Neuronal stem cell (in vitro differentiated cells): Measurements from ENCODE around the gene BBOX1.

ENCODE experiments used
- DNase-seq: peaks from one replicate; pipeline ENCODE4 v3.0.0-alpha.2; 2013; ENCODE audit warnings: low spot score
- H2AFZ ChIP-seq: one replicate; pipeline ENCODE4 v1.6.1; 2013; ENCODE audit warnings: mild to moderate bottlenecking, low read length, inconsistent platforms
- H2AK5ac ChIP-seq: 2 replicates; pipeline ENCODE4 v1.6.1; 2013; ENCODE audit warnings: low read depth, mild to moderate bottlenecking, inconsistent platforms, low read length, moderate library complexity, mixed read lengths
- H2BK120ac ChIP-seq: 2 replicates; pipeline ENCODE4 v1.6.1; 2013; ENCODE audit warnings: low read depth, mild to moderate bottlenecking, inconsistent platforms, low read length, moderate library complexity, mixed read lengths
- H2BK12ac ChIP-seq: one replicate; pipeline ENCODE4 v1.6.1; 2013; ENCODE audit warnings: low read length, inconsistent platforms
- H2BK15ac ChIP-seq: 2 replicates; pipeline ENCODE4 v1.6.1; 2013; ENCODE audit warnings: mild to moderate bottlenecking, low read length, inconsistent platforms, mixed read lengths
- H2BK5ac ChIP-seq: one replicate; pipeline ENCODE4 v1.6.1; 2013; ENCODE audit warnings: inconsistent platforms, mild to moderate bottlenecking, low read length, moderate library complexity
- H3K14ac ChIP-seq: one replicate; pipeline ENCODE4 v1.6.1; 2013; ENCODE audit warnings: low read length, inconsistent platforms
- H3K18ac ChIP-seq: 2 replicates; pipeline ENCODE4 v1.6.1; 2013; ENCODE audit warnings: low read length, inconsistent platforms
- H3K23ac ChIP-seq: 2 replicates; pipeline ENCODE4 v1.6.1; 2013; ENCODE audit warnings: low read depth, mild to moderate bottlenecking, mixed read lengths, low read length, inconsistent platforms; ENCODE audit not compliant: poor library complexity
- H3K27ac ChIP-seq: replicated peaks from 3 replicates; pipeline ENCODE4 v1.5.1; 2013; ENCODE audit warnings: low read length, inconsistent platforms
- H3K27me3 ChIP-seq, 3 experiments: 2 replicates each; pipeline ENCODE4 v1.6.1; 2013; ENCODE audit warnings: low read length in 3 of 3, mild to moderate bottlenecking in 2 of 3, inconsistent platforms in 1 of 3, low read depth in 1 of 3, mixed read lengths in 1 of 3, moderate library complexity in 1 of 3; ENCODE audit not compliant: control insufficient read depth in 3 of 3, insufficient read depth in 3 of 3
- H3K36me3 ChIP-seq, 2 donors: replicated peaks in 1 of 2; 2 replicates each; pipeline ENCODE4 v1.6.1; 2013; ENCODE audit warnings: low read length in 2 of 2; ENCODE audit not compliant: control insufficient read depth in 2 of 2, insufficient read depth in 2 of 2
- H3K4ac ChIP-seq: 2 replicates; pipeline ENCODE4 v1.6.1; 2013; ENCODE audit warnings: inconsistent platforms, mild to moderate bottlenecking, low read length, moderate library complexity
- H3K4me1 ChIP-seq, 2 donors: 1 replicate in 1 of 2; 2 replicates in 1 of 2; pipeline ENCODE4 v1.6.1; 2013; ENCODE audit warnings: low read length in 2 of 2, low read depth in 1 of 2; ENCODE audit not compliant: control insufficient read depth in 2 of 2, insufficient read depth in 1 of 2
- H3K4me2 ChIP-seq: one replicate; pipeline ENCODE4 v1.6.1; 2013; ENCODE audit warnings: mild to moderate bottlenecking, low read length, inconsistent platforms; ENCODE audit not compliant: insufficient read depth, poor library complexity, severe bottlenecking
- H3K4me3 ChIP-seq, 2 donors: 2 replicates each; pipeline ENCODE4 v1.5.1; 2013; ENCODE audit warnings: low read length in 2 of 2, mild to moderate bottlenecking in 2 of 2, inconsistent platforms in 1 of 2, moderate library complexity in 1 of 2
- H3K79me1 ChIP-seq: one replicate; pipeline ENCODE4 v1.6.1; 2013; ENCODE audit warnings: low read depth, mild to moderate bottlenecking, inconsistent platforms, low read length, moderate library complexity
- H3K9ac ChIP-seq: one replicate; pipeline ENCODE4 v1.6.1; 2013; ENCODE audit warnings: mild to moderate bottlenecking, low read depth, low read length, inconsistent platforms; ENCODE audit not compliant: poor library complexity
- H3K9me3 ChIP-seq, 2 donors: replicated peaks in 1 of 2; 2 replicates each; pipeline versions ENCODE3 to v1.6.1; 2013; ENCODE audit warnings: low read length in 2 of 2, mild to moderate bottlenecking in 2 of 2, inconsistent platforms in 1 of 2, low read depth in 1 of 2, mixed read lengths in 1 of 2, moderate library complexity in 1 of 2; ENCODE audit not compliant: control insufficient read depth in 2 of 2, insufficient read depth in 1 of 2
- H4K8ac ChIP-seq: one replicate; pipeline ENCODE4 v1.6.1; 2013; ENCODE audit warnings: low read depth, mild to moderate bottlenecking, inconsistent platforms, low read length, moderate library complexity
- H4K91ac ChIP-seq: one replicate; pipeline ENCODE4 v1.6.1; 2013; ENCODE audit warnings: low read length, low read depth, mild to moderate bottlenecking, inconsistent platforms; ENCODE audit not compliant: poor library complexity
- WGBS, 2 donors: extraction: QIAGEN DNeasy Blood & Tissue Kit; methylation state at CpG; one replicate each; pipeline ENCODE4 v1.1.7; 2013; ENCODE audit warnings: missing lambda C conversion rate in 2 of 2, mixed read lengths in 1 of 2; ENCODE audit not compliant: insufficient read length in 2 of 2, insufficient replicate concordance in 1 of 2; ENCODE audit errors: extremely low coverage in 2 of 2; 5-methylcytosine and 5-hydroxymethylcytosine counted together

Gene BBOX1

DNA sequence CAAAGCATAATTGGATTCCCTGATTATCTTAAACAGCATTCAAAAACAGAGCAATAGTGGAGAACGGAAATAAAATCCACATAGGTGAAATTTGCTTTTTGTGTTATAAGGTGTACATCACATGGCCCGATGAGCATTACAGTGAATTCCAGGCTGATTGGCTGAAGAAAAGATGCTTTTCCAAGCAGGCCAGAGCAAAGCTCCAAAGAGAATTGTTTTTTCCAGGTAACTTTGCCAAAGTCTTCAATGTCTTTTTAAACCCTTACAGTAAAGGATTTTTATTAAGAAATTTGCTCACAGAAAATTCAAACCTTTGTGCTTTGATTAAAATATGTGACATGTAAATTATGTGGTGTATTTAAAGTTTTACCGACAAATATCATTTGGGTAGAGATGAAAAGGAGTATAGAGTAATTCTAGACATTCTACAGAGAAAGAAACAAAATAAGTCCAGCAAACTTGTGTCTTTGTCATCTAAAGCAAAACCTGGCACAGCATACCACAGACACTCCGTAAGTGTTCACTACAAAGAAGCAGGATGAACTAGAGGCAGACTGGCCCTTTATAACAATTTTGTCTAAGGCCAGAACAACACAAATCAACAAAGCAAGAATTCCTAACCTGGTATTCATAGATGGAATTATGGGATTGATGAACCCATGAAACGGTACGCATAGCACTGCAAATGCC is 16.6 kb downstream of the BBOX1 start:
- no peak overlapping the region for H3K4me2 ChIP-seq
- no peaks in the 10 kb centered on the region for H3K79me1 ChIP-seq
- peaks cover 0 to 3% of the 10 kb centered on the region in 2 donors for H3K4me1 ChIP-seq
- no peak overlapping the region for H4K8ac ChIP-seq
- H3K4ac ChIP-seq: no peak overlapping the region
- no peaks in the 10 kb centered on the region for H3K27me3 ChIP-seq
- no peak overlapping the region for H3K18ac ChIP-seq
- no peak overlapping the region for H4K91ac ChIP-seq
- no peak overlapping the region for H2BK5ac ChIP-seq
- H3K14ac ChIP-seq: no peak overlapping the region
- no peaks in the 10 kb centered on the region for H3K36me3 ChIP-seq
- DNase-seq: no peak
- no peak overlapping the region for H2BK120ac ChIP-seq
- H2BK15ac ChIP-seq: no peak overlapping the region
- no peak overlapping the region for H2AK5ac ChIP-seq
- no peak overlapping the region for H3K23ac ChIP-seq
- no peak overlapping the region for H3K9ac ChIP-seq
- no peaks in the 10 kb centered on the region for H3K9me3 ChIP-seq
- no peak overlapping the region for H2BK12ac ChIP-seq
- no peak overlapping the region for H3K4me3 ChIP-seq
- no peak overlapping the region for H3K27ac ChIP-seq
- H2AFZ ChIP-seq: peak overlapping the region; percentile 51
- no CpG with 5 or more reads among the region's 6 CpGs for WGBS, 2 donors

DNA sequence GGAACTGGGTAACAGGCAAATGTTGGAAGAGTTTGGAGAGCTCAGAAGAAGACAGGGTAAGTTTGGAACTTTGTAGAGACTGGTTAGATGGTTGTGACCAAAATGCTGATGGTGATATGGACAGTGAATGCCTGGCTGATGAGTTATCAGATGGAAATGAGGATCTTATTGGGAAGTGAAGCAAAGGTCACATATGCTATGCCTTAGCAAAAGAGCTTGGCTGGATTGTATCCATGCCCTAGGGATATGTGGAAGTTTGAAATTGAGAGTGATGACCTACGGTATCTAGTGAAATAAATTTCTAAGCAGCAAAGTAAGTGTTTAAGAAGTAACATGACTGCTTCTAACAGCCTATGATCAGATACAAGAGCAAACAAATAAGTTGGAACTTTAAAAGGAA is 17.8 kb downstream of the BBOX1 start:
- H3K9me3 ChIP-seq: no peaks in the 10 kb centered on the region
- H2BK5ac ChIP-seq: no peak overlapping the region
- WGBS, 2 donors: no CpG with 5 or more reads among the region's 1 CpG
- DNase-seq: no peak
- no peak overlapping the region for H3K9ac ChIP-seq
- H4K8ac ChIP-seq: no peak overlapping the region
- no peak overlapping the region for H3K27ac ChIP-seq
- H3K4ac ChIP-seq: no peak overlapping the region
- H3K4me3 ChIP-seq: no peak overlapping the region
- H3K4me1 ChIP-seq: no peaks in the 10 kb centered on the region
- no peak overlapping the region for H2BK15ac ChIP-seq
- H3K18ac ChIP-seq: no peak overlapping the region
- H2BK12ac ChIP-seq: no peak overlapping the region
- no peak overlapping the region for H2AK5ac ChIP-seq
- no peak overlapping the region for H2BK120ac ChIP-seq
- H3K79me1 ChIP-seq: no peaks in the 10 kb centered on the region
- H3K14ac ChIP-seq: no peak overlapping the region
- no peak overlapping the region for H3K23ac ChIP-seq
- no peak overlapping the region for H4K91ac ChIP-seq
- no peaks in the 10 kb centered on the region for H3K36me3 ChIP-seq
- no peak overlapping the region for H2AFZ ChIP-seq
- no peaks in the 10 kb centered on the region for H3K27me3 ChIP-seq
- H3K4me2 ChIP-seq: no peak overlapping the region

DNA sequence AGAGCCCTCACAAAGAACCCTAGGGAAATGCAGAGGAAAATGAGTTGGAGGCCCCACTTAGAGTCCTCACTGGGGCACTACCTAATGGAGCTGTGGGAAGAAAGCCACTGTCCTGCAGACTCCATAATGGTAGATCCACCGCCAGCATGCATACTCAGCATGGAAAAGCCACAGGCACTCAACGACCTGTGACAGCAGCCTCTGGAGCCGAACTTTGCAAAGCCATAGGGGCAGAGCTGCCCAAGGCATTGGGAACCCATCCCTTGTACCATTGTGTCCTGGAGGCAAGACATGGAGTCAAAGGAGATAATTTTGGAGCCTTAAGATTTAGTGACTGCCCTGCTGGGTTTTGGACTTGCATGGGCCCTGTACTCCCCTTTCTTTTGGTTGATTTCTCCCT is 18.8 kb downstream of the BBOX1 start:
- Histone ChIP-seq H3K4me2 (no peak overlapping the region), H2BK120ac (no peak overlapping the region), H2AFZ (no peak overlapping the region), H3K36me3 (no peaks in the 10 kb centered on the region), H4K8ac (no peak overlapping the region), H3K14ac (no peak overlapping the region), H3K18ac (no peak overlapping the region), H3K23ac (no peak overlapping the region), H2AK5ac (no peak overlapping the region), H2BK5ac (no peak overlapping the region), H2BK12ac (no peak overlapping the region), H3K9me3 (no peaks in the 10 kb centered on the region), H3K27me3 (no peaks in the 10 kb centered on the region), H3K4me3 (no peak overlapping the region), H3K9ac (no peak overlapping the region), H3K79me1 (no peaks in the 10 kb centered on the region), H3K4me1 (no peaks in the 10 kb centered on the region), H2BK15ac (no peak overlapping the region), H4K91ac (no peak overlapping the region), H3K27ac (no peak overlapping the region), H3K4ac (no peak overlapping the region)
- DNase-seq: no peak
- WGBS, 2 donors: no CpG with 5 or more reads among the region's 3 CpGs

DNA sequence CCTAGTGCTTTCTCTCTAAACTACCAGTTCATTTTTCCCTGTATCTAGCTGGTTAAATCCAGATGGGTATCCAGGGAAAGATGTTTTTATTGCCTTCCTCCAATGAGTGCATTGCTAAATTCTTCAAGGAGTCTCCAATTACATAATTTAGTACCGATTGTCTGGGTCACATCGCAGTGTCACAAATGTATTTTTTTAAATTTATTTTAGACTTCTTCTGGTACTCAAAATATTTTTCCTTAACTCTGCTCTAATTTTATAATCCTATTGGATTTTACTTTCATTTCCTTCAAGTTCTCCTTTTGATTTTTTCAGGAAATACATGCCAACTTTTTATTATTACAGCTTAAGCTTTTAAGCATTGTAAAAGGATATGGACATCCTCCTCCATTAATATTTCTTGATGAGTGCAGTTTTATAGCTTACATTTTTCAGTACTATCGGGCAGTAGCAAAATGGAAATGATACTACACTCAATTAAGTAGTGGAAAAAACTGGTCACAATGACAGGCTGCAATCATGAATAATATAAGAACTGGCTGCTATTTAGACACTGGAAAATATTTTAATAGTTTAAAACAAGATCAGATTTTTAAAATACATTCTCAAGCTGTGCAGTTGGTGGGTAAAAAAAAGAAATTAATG is 20.3 kb downstream of the BBOX1 start:
- no peak overlapping the region for H3K4me3 ChIP-seq
- no peak overlapping the region for H3K27ac ChIP-seq

More for the DNA sequence above, 20.3 kb downstream of the BBOX1 start:
- H2BK12ac ChIP-seq: no peak overlapping the region
- H3K4ac ChIP-seq: no peak overlapping the region
- H3K27me3 ChIP-seq: no peaks in the 10 kb centered on the region
- no peaks in the 10 kb centered on the region for H3K9me3 ChIP-seq
- H4K8ac ChIP-seq: no peak overlapping the region
- no peaks in the 10 kb centered on the region for H3K4me1 ChIP-seq
- no peak overlapping the region for H3K23ac ChIP-seq
- no CpG with 5 or more reads among the region's 3 CpGs for WGBS, 2 donors
- no peak overlapping the region for H2BK15ac ChIP-seq
- no peak overlapping the region for H2BK120ac ChIP-seq
- no peak overlapping the region for H2BK5ac ChIP-seq
- DNase-seq: no peak
- no peak overlapping the region for H2AFZ ChIP-seq
- no peak overlapping the region for H3K9ac ChIP-seq
- no peak overlapping the region for H4K91ac ChIP-seq
- H3K4me2 ChIP-seq: no peak overlapping the region
- H2AK5ac ChIP-seq: no peak overlapping the region
- H3K14ac ChIP-seq: no peak overlapping the region
- no peaks in the 10 kb centered on the region for H3K36me3 ChIP-seq
- no peak overlapping the region for H3K18ac ChIP-seq
- H3K79me1 ChIP-seq: no peaks in the 10 kb centered on the region
